Liver (tissue), 9 donors: Measurements from ENCODE around the gene PFDN4. TPM values are rescaled to one million over a fixed set of nuclear protein-coding genes. Genes with fewer than 3 reads are reported as not detected.

ENCODE experiments used
- DNase-seq: peaks from one replicate; pipeline ENCODE4 v3.0.0-alpha.2; 2017; ENCODE audit warnings: low spot score
- H3K27ac ChIP-seq, 2 donors: one replicate each; pipeline ENCODE4 v1.7.0; 2013; ENCODE audit warnings: inconsistent platforms in 2 of 2, low read length in 2 of 2, control low read depth in 1 of 2, low read depth in 1 of 2, mild to moderate bottlenecking in 1 of 2
- H3K27me3 ChIP-seq, 4 donors: one replicate each; pipeline versions ENCODE4 v1.6.1 to v1.7.0; 2013; ENCODE audit warnings: low read length in 3 of 4, inconsistent platforms in 1 of 4, mild to moderate bottlenecking in 1 of 4, moderate library complexity in 1 of 4; ENCODE audit not compliant: control insufficient read depth in 4 of 4, insufficient read depth in 4 of 4
- H3K36me3 ChIP-seq, 4 donors: one replicate each; pipeline versions ENCODE4 v1.6.1 to v1.7.0; 2013; ENCODE audit warnings: low read length in 3 of 4, mild to moderate bottlenecking in 3 of 4, low read depth in 1 of 4, moderate library complexity in 1 of 4; ENCODE audit not compliant: control insufficient read depth in 4 of 4, insufficient read depth in 3 of 4
- H3K4me1 ChIP-seq, 4 donors: one replicate each; pipeline versions ENCODE4 v1.6.1 to v1.7.0; 2013; ENCODE audit warnings: low read length in 3 of 4, mild to moderate bottlenecking in 3 of 4, moderate library complexity in 1 of 4; ENCODE audit not compliant: control insufficient read depth in 4 of 4, insufficient read depth in 4 of 4
- H3K4me3 ChIP-seq, 3 donors: one replicate each; pipeline versions ENCODE4 v1.6.1 to v1.7.0; 2013; ENCODE audit warnings: low read length in 3 of 3, control low read depth in 1 of 3, low read depth in 1 of 3, mild to moderate bottlenecking in 1 of 3
- H3K9ac ChIP-seq, 2 donors: one replicate each; pipeline ENCODE4 v1.7.0; 2013; ENCODE audit warnings: low read length in 2 of 2, mild to moderate bottlenecking in 2 of 2, moderate library complexity in 2 of 2, control low read depth in 1 of 2, low read depth in 1 of 2
- H3K9me3 ChIP-seq, 4 donors: one replicate each; pipeline versions ENCODE4 v1.6.1 to v1.7.0; 2013; ENCODE audit warnings: low read length in 3 of 4; ENCODE audit not compliant: control insufficient read depth in 4 of 4
- CTCF ChIP-seq: fragments of 150-350 bp; IDR thresholded peaks from 2 replicates; pipeline ENCODE4 v1.5.1; 2017; ENCODE audit warnings: improper control_type of control experiment, low read depth, low read length; ENCODE audit not compliant: missing input control
- EGR1 ChIP-seq, 2 donors: IDR thresholded peaks; 2 replicates each; pipeline ENCODE4 v1.6.1; 2016 to 2018; ENCODE audit warnings: antibody characterized with exemption in 2 of 2, low read depth in 2 of 2
- FOXA1 ChIP-seq: IDR thresholded peaks from 2 replicates; pipeline ENCODE4 v1.6.1; 2016; ENCODE audit warnings: antibody characterized with exemption
- FOXA2 ChIP-seq: IDR thresholded peaks from 2 replicates; pipeline ENCODE4 v1.6.1; 2016; ENCODE audit warnings: antibody characterized with exemption
- GABPA ChIP-seq, 2 donors: IDR thresholded peaks in 1 of 2; conservative IDR thresholded peaks in 1 of 2; 2 replicates each; pipeline ENCODE4 v1.6.1; 2016; ENCODE audit warnings: antibody characterized with exemption in 2 of 2, mild to moderate bottlenecking in 1 of 2, moderate library complexity in 1 of 2
- HNF4A ChIP-seq, 2 donors: conservative IDR thresholded peaks; 2 replicates each; pipeline ENCODE4 v1.6.1; 2016; ENCODE audit warnings: antibody characterized with exemption in 2 of 2, mild to moderate bottlenecking in 2 of 2
- HNF4G ChIP-seq: IDR thresholded peaks from 2 replicates; pipeline ENCODE4 v1.6.1; 2016; ENCODE audit warnings: antibody characterized with exemption
- JUND ChIP-seq, 2 donors: IDR thresholded peaks; 2 replicates each; pipeline ENCODE4 v1.6.1; 2016; ENCODE audit warnings: antibody characterized with exemption in 2 of 2
- NR2F2 ChIP-seq: IDR thresholded peaks from 2 replicates; pipeline ENCODE4 v1.6.1; 2016; ENCODE audit warnings: antibody characterized with exemption
- RAD21 ChIP-seq, 2 donors: IDR thresholded peaks; 2 replicates each; pipeline ENCODE4 v1.6.1; 2016; ENCODE audit warnings: antibody characterized with exemption in 2 of 2, mild to moderate bottlenecking in 2 of 2
- REST ChIP-seq: IDR thresholded peaks from 2 replicates; pipeline ENCODE4 v1.6.1; 2016; ENCODE audit warnings: antibody characterized with exemption, mild to moderate bottlenecking
- SP1 ChIP-seq: IDR thresholded peaks from 2 replicates; pipeline ENCODE4 v1.6.1; 2018; ENCODE audit warnings: antibody characterized with exemption, mild to moderate bottlenecking
- TAF1 ChIP-seq: conservative IDR thresholded peaks from 2 replicates; pipeline ENCODE4 v1.6.1; 2016; ENCODE audit warnings: antibody characterized with exemption, mild to moderate bottlenecking
- YY1 ChIP-seq: IDR thresholded peaks from 2 replicates; pipeline ENCODE4 v1.6.1; 2016; ENCODE audit warnings: antibody characterized with exemption, mild to moderate bottlenecking
- ZBTB33 ChIP-seq: IDR thresholded peaks from 2 replicates; pipeline ENCODE4 v1.6.1; 2016; ENCODE audit warnings: antibody characterized with exemption
- WGBS: extraction: QIAGEN DNeasy Blood & Tissue Kit; methylation state at CpG from one replicate; pipeline ENCODE4 v1.1.7; 2013; 5-methylcytosine and 5-hydroxymethylcytosine counted together
- polyA plus RNA-seq, 2 donors: library from polyadenylated mRNA; stranded (reverse) in 1 of 2; unstranded in 1 of 2; fragments of 200-250 nt in 1 of 2; fragments of >200 nt in 1 of 2; fragmentation: Nextera tagmentation in 1 of 2; extraction: Ambion mirVana in 1 of 2; gene quantifications; one replicate each; pipeline versions ENCODE4 v1.2.1 to v1.2.3, GENCODE V29; 2013 to 2015
- total RNA-seq, 2 donors: library from RNA; depleted of rRNA; stranded (reverse); fragments of >200 nt; gene quantifications; one replicate each; pipeline ENCODE4 v1.2.3, GENCODE V29; 2014
- donor health status: healthy.
- donor health status: healthy.
- donor health status: healthy.
- donor health status: healthy.
- donor health status: healthy.

PFDN4 gene
- total and polyA plus RNA-seq, 4 donors: 12.9 to 17.3 (median 13.5) TPM

GRCh38 chr20:54193817-54194216, 14.1 kb upstream of the PFDN4 start:
- TF ChIP-seq SP1 (no peak), GABPA (IDR thresholded peaks at IDR 0.05 in 1 of 2, conservative IDR thresholded peaks at IDR 0.05 in 1 of 2) (no peak), JUND (IDR thresholded peaks at IDR 0.05) (no peak), ZBTB33 (no peak), HNF4G (no peak), EGR1 (IDR thresholded peaks at IDR 0.05; ENCODE audit: low read depth in 2 of 2) (no peak), RAD21 (IDR thresholded peaks at IDR 0.05) (no peak), REST (no peak), TAF1 (no peak), CTCF (no peak), FOXA1 (no peak), FOXA2 (no peak), YY1 (no peak)
- Histone ChIP-seq H3K4me1 (no peaks in the 10 kb centered on the region), H3K4me3 (no peak overlapping the region), H3K27ac (no peak overlapping the region), H3K36me3 (no peaks in the 10 kb centered on the region), H3K9me3 (no peaks in the 10 kb centered on the region), H3K9ac (no peak overlapping the region), H3K27me3 (no peaks in the 10 kb centered on the region)
- DNase-seq: no peak
- WGBS: 75% methylated on average over 5 of the region's 5 CpGs

- 83% methylated on average over 11 of the region's 11 CpGs for WGBS
- no peak overlapping the region for H3K4me3 ChIP-seq
- no peak for TF ChIP-seq HNF4A (conservative IDR thresholded peaks at IDR 0.05)
- TF ChIP-seq NR2F2: no peak
- no peak for TF ChIP-seq GABPA (IDR thresholded peaks at IDR 0.05 in 1 of 2, conservative IDR thresholded peaks at IDR 0.05 in 1 of 2)
- TF ChIP-seq ZBTB33: no peak
- TF ChIP-seq CTCF: no peak
- TF ChIP-seq TAF1: no peak
- H3K9me3 ChIP-seq: no peaks in the 10 kb centered on the region
- no peak overlapping the region for H3K27ac ChIP-seq
- no peak overlapping the region for H3K9ac ChIP-seq
- no peaks in the 10 kb centered on the region for H3K4me1 ChIP-seq
- no peaks in the 10 kb centered on the region for H3K36me3 ChIP-seq
- no peak for DNase-seq
- H3K27me3 ChIP-seq: no peaks in the 10 kb centered on the region
Observed at GRCh38 chr20:54194724-54195438, 13.0 kb upstream of the PFDN4 start.
